HFF-Myc (cell line): ENCODE measurements around the gene ASXL2.
A peak's percentile ranks its signal among the peaks of the same experiment; 100 is the strongest.
"Not testable (repeated sequence)": the region's sequence is repeated elsewhere in the genome, so short reads cannot be mapped to it uniquely, and the experiment has no call there.

Experiments
- DNase-seq: peaks from one replicate; pipeline ENCODE4 v3.0.0-alpha.2; 2011; ENCODE audit warnings: low read depth; ENCODE audit errors: extremely low read depth
- H3K4me3 ChIP-seq: replicated peaks from 2 replicates; pipeline ENCODE4 v1.5.1; 2011; ENCODE audit warnings: low read depth, mild to moderate bottlenecking, control low read depth, low read length
- CTCF ChIP-seq: IDR thresholded peaks from 2 replicates; pipeline ENCODE4 v1.5.1; 2012; ENCODE audit warnings: mild to moderate bottlenecking, low read depth, low read length, control low read depth; ENCODE audit errors: missing control alignments

ASXL2 gene

DNA sequence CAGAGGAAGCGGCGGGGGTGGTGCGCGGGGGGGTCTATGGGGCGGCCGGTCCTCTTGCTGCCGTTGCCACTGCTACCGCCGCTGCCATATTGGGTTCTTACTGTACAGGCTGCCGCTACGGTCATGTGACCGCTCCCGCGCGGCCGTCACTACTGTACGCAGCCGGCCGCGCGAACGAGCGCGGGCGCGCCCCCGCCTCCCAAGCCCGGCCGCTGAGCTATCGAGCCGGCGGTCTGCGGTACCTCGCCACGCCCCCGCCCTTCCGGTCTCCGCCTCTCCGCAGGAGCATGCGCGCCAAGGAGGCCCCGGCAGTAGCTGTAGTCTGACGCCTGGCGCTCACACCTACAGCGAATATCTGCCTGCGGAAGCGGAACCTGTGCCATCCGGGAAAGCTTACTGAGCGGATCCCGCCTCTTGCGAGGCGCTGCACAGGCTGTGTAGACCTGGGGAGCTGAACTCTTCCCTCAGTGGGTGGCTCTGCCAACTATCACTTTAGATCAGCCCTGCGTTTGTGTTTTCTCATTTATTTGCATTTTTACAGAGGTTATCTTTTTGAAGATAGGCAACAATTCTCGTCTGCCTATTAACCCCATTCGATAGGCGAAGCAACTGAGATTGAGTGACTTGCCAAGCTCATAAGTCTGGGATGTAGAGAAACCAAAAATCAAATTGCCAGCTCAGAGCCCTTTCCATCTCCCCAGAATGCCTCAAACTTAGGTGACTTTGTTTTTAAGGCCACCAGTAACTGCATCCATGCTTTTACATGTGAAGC is at the start of gene ASXL2:
Gene ASXL2 (minus strand): TSS at position 127 of the 772 bp plus-strand sequence. CDS start 265 bp downstream, outside the sequence.
- TF ChIP-seq CTCF, result no peak
- peak within 1 kb of the TSS; percentile 96 for H3K4me3 ChIP-seq
- DNase-seq, result peak; percentile 84

DNA sequence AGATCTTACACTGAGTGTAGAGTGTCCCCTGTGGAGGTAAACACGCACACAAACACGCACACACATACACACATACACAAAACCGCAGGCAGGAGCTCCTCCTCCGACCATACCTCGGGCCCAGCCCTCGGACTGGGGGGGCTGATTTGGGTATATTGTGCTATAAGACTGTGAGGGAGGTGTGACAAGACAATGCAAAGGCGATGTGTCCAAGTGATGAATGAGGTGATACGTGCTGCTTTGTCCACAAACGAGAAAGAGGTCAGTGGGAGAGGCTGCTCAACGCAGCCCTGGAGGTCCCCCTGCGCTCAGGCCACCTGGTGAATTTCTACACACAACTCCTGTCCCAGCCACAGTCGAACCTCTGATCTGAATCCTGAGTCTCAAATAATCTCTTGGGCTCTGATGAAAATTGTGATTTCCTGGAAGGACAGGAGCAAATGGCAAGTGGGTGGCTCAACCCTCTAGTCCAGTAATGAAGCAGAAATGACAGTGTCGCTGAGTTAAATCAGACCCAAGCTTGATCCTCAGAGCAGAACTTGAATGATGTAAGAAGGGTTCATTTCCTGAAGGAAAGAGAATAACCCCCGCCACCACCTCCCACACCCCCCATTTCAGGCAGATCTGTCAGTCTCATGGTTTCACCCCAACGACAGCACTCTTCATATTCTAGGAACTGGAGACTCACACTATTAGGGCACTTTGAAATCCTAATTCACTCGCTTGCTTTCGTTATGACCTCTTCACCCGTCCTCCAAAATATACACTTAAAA is 48.9 kb upstream of the ASXL2 start:
- DNase-seq, result no peak
- H3K4me3 ChIP-seq, result no peak overlapping the region
- no peak for TF ChIP-seq CTCF

DNA sequence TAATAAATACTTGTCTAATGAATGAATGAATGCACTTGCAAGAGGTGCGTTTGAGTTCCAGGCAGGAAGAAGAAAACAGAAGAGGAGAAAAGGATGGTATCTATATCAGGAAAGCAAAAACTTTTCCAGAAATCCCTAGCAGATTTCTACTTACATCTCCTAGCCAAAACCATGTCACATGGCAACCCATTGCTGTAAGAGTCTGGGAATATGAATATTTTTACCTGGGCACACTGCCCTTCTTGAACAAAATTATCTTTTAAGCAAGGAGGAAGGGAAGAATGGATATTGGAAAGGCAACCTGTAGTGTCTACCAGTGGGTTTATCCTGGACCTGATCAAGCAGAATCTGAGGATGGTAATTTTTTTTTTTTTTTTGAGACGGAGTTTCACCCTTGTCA is 44.2 kb upstream of the ASXL2 start:
- no peak for DNase-seq
- no peak overlapping the region for H3K4me3 ChIP-seq
- TF ChIP-seq CTCF, result no peak

DNA sequence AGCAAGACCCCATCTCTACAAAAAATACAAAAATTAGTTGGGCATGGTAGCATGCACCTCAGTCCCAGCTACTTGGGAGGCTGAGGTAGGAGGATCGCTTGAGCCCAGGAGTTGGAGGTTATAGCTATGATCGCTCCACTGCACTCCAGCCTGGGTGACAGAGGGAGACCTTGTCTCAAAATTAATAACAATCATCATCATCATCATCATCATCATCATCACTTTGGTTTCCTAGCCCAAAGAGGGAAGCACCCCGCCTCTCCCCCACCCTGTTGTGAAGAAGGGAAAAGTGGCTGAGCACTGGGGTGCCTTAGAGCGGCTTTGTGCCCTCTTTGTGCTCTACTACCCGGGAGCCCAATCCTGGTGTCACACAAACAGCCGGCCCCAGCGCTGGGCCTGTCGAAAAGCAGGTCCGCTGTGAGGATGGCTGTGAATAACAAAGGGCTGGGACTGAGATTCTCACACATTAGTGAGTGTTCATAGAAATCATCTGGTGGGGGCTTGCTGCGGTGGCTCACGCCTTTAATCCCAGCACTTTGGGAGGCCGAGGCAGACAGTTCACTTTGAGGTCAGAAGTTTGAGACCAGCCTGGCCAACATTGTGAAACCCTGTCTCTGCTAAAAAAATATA is 42.6 kb upstream of the ASXL2 start:
- DNase-seq, result no peak
- H3K4me3 ChIP-seq, result no peak overlapping the region
- no peak for TF ChIP-seq CTCF

- TF ChIP-seq CTCF, result no peak
- peak; percentile 38 for DNase-seq
- H3K4me3 ChIP-seq, result no peak overlapping the region
These were observed 42.0 kb upstream of the ASXL2 start for GRCh38 chr2:25920336-25920735.

GRCh38 chr2:25917832-25918231 is 39.5 kb upstream of the ASXL2 start:
- no peak for DNase-seq
- no peak overlapping the region for H3K4me3 ChIP-seq
- TF ChIP-seq CTCF, result no peak

GRCh38 chr2:25917411-25917810 is 39.1 kb upstream of the ASXL2 start:
- H3K4me3 ChIP-seq, DNase-seq: not testable (repeated sequence)

DNA sequence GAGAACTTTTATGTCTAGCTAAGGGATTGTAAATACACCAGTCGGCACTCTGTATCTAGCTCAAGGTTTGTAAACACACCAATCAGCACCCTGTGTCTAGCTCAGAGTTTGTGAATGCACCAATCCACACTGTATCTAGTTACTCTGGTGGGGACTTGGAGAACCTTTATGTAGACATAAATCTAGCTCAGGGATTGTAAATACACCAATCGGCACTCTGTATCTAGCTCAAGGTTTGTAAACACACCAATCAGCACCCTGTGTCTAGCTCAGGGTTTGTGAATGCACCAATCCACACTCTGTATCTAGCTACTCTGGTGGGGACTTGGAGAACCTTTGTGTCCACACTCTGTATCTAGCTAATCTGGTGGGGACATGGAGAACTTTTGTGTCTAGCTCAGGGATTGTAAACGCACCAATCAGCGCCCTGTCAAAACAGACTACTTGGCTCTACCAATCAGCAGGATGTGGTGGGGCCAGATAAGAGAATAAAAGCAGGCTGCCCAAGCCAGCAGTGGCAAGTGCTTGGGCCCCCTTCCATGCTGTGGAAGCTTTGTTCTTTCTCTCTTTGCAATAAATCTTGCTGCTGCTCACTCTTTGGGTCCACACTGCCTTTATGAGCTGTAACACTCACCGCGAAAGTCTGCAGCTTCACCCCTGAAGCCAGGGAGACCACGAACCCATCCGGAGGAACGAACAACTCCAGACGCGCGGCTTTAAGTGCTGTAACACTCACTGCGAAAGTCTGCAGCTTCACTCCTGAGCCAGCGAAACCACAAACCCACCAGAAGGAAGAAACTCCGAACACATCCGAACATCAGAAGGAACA is 37.9 kb upstream of the ASXL2 start:
- DNase-seq, H3K4me3 ChIP-seq: not testable (repeated sequence)

DNA sequence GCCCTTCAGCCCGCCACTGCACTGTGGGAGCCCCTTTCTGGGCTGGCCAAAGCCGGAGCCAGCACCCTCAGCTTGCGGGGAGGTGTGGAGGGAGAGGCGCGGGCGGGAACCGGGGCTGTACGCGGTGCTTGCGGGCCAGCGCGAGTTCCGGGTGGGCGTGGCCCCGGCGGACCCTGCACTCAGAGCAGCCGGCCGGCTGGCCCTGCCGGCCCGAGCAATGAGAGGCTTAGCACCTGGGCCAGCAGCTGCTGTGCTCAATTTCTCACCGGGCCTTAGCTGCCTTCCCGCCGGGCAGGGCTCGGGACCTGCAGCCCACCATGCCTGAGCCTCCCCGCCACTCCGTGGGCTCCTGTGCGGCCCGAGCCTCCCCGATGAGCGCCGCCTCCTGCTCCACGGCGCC is 37.1 kb upstream of the ASXL2 start:
- H3K4me3 ChIP-seq, DNase-seq: not testable (repeated sequence)

DNA sequence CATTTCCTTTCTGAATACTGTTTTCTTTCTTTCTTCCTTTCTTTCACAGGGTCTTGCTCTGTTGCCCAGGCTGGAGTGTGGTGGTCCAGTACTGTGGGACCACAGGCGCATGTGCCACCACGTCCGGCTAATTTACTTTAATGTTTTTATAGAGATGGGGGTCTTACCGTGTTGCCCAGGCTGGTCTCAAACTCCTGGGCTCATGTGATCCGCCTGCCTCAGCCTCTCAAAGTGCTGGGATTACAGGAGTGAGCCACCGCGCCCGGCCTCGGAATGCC is 35.3 kb upstream of the ASXL2 start:
- H3K4me3 ChIP-seq, DNase-seq: not testable (repeated sequence)
